NCI-H1105 treated with DMSO at 0.1 percent for 48 hours (cell line): Measurements from ENCODE around the gene KMT2D.

Source experiments
- DNase-seq: peaks from one replicate; lab custom pipeline; 2025; lab: John Stamatoyannopoulos, UW

KMT2D gene

DNA sequence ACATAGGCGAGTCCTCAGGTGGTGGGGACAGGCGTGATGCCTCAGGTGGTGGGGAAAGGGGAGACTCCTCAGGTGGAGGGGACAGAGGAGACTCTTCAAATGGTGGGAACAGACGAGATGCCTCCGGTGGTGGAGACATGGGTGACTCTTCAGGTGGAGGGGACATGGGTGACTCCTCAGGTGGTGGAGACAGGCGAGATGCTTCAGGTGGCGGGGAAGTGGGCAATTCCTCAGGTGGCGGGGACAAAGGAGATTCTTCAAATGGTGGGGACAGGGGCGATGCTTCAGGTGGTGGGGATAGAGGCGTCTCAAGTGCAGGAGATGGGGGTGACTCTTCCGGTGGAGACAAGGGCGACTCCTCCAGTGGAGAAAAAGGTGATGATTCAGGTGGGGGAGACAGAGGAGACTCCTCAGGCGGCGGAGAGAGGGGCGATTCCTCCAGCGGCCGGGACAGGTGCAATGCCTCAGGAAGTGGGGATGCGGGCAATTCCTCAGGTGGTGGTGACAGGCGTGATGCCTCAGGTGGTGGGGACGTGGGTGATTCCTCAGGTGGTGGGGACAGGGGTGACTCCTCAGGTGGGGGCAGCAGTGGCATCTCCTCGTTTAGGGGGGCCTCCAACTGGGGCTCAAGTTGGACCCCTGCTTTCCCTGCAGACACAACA lies 8.7 kb downstream of the KMT2D start:
- DNase-seq: no peak

- no peak for DNase-seq
These were observed 9.2 kb downstream of the KMT2D start for GRCh38 chr12:49051373-49051764.

DNA sequence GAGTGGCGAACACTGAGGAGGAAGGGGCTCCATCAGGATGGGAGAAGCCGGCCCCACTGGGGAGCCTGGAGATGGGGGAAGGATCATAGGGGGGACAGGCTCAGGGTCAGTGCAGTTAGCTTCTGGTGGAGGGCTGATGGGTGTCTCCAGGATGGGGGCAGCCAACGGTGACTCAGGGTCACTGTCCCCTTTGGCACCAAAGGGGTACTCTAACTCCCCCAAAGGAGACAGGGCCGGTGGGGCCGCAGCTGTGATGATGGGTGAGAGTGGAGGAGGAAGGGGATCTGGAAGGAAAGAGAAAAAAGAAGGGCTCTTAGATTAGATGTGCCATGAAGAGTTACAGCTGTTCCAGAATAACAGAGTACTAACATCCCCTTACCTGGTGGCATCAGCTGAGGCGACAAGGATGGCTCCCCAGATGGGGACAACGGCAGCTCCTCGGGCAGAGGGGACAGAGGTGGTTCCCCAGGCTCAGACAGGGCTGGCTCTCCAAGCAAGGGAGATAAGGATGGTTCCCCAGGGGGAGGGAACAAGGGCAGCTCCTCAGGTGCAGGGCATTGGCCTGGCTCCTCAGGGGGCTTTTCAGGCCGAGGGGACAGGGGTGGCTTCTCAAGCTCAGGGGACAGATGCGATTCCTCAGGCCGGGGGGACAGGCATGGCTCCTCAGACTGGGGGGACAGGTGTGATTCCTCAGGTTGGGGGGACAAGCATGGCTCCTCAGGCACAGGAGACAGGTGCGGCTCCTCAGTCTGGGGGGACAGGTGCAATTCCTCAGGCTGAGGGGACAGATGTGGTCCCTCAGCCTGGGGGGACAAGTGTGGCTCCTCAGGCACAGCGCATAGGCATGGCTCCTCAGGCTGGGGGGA lies 9.9 kb downstream of the KMT2D start:
- DNase-seq: no peak

DNA sequence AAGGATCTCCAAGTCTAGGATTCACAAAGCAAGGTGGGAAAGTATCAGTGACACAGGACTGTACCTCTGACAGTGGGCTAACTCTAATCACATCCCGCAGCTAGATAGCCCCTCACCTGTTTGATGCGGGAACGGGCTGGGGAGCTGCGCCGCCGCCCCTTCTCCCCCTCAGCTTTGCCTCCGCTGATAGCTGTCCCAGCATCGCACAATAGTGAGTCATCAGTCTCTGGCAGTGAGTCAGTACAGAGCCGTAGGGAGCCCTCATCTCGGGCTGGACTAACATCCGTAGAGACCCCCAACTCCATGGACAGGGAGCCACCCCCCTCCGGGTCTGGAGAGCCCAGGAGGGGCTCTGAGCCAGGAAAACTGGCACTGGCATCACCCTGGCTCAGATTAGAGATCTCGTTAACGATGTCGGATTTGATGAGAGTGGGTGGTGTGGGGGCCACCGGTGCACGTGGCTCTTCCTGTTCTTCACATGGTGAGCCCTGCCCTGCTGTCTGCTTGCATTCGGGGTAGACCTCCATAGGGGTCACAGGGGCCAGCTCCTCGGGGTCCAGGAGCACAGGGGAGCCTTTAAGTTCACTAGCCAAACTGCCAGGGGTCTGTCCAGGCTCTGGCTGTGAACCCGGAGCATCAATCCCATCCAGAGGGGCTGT lies 10.9 kb downstream of the KMT2D start:
- DNase-seq: no peak

GRCh38 chr12:49048953-49049352 lies 11.6 kb downstream of the KMT2D start:
- no peak for DNase-seq

- no peak for DNase-seq
These were observed 14.3 kb downstream of the KMT2D start for GRCh38 chr12:49046129-49046895.

GRCh38 chr12:49044660-49045059 lies 15.9 kb downstream of the KMT2D start:
- no peak for DNase-seq

DNA sequence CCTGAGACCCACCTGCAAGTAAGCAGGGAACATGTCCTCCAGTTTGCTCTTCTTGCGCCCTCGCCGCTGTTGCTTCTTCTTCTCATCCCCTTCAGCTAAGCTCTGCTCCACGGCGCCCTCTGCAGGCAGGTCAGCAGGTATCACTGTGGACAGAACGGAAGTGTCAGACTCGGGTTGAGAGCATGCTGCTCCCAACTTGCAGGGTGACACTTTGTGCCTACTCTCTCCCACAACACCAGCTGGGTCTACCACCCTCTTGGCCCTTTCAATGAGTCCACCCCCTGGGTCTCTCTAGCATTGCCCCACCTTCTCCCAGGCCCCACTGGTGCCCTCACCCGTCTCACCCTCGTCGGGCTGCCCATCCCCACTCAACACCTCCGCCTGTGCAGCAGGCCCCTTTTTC lies 16.7 kb downstream of the KMT2D start:
- DNase-seq: peak; percentile 2

DNA sequence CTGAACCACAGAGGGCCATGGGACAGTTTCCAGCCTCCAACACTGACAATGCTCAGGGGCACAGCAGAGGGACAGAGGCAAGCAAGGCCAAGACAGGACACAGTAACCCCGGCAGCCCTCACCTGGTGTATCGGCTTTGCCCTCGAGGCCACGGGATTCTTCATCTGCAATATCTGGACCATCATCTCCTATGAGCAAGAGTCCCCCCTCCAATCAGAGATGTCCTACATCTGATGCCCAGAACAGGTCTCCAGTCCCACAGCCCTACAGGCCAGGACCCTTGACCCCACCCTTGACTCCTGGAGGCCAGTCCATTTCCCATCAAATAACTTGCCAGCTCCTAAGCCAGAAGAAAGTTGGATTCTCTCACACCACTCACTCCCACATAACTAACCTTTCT lies 17.4 kb downstream of the KMT2D start:
- no peak for DNase-seq

DNA sequence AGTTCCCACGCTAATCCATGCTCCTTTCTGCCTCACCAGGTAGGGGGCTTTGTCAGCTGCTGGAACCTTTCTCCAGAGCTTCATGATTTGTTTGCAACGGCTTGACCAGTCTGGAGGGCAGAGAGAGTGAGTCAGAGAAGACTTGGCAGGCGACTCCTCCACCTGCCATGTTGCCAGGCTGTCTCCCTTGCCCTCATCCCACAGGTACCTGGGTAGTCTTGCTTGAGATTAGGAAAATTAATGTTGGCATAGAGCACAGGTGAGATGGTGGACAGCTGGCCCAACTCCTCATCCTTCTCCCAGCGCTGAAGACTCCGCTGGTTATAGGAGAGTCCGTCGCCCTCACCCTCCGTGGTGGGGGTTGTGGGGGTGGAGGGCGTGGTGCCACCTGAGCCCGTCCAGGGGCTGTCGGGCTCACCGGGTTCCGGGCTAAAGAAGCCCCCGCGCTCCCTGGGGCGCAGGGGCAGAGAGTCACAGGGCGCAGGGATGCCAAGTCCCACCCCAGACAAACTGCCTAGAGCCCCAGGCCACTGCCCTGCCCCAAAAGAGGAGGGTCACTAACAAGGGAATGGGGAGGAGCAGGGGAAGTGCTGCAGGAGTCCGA lies 18.6 kb downstream of the KMT2D start:
- no peak for DNase-seq

GRCh38 chr12:49041036-49041880 lies 19.3 kb downstream of the KMT2D start:
- no peak for DNase-seq

DNA sequence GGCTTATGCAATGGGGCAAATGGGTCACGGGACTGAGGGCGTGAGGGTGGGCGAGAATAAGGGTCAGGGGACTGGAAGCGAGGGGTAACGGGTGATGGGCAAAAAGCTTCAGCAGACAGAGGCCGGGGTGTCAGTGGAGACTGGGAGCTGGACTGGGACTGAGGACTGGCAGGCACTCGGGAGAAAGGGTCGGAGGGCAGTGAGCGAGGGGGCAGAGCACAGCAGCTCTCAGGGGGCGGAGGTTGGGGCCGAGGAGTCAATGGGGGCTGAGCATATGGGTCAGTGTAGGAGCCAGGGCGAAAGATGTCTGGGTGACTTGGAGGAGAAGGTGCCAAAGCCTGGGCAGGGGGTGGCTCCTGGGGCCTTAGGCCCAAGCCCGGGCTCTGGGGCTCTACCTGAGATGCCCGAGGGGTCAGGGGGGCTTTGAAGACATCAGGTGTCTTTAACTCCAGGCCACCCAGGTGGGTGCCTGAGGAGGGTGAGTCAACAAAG lies 20.2 kb downstream of the KMT2D start:
- no peak for DNase-seq

GRCh38 chr12:49039421-49040363 lies 20.9 kb downstream of the KMT2D start:
- no peak for DNase-seq

- DNase-seq: no peak
These were observed 22.2 kb downstream of the KMT2D start for GRCh38 chr12:49038291-49038955.

- DNase-seq: no peak
These were observed 22.7 kb downstream of the KMT2D start for GRCh38 chr12:49037947-49038237.

- no peak for DNase-seq
These were observed 23.3 kb downstream of the KMT2D start for GRCh38 chr12:49037111-49037946.

DNA sequence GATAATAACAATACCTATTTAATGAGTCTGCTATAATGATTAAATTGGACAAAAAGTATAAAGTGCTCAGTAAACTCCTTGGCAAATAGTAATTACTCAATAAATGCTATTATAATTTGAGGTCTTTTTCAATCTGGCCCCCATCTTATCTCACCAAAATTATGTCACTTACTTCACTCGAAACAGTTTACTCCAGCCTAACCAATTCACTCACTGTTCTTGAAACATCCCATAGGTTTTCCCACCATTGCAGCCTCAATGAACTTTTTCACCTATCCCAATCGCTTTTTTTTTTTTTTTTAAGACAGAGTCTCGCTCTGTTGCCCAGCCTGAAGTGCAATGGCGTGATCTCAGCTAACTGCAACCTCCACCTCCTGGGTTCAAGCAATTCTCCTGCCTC lies 24.6 kb downstream of the KMT2D start:
- no peak for DNase-seq

- DNase-seq: no peak
These were observed 26.3 kb downstream of the KMT2D start for GRCh38 chr12:49034286-49034622.
